ENCODE results near the gene CSNK1A1.
"Not testable (repeated sequence)": the region's sequence is repeated elsewhere in the genome, so short reads cannot be mapped to it uniquely, and the experiment has no call there.

The CSNK1A1 gene

GRCh38 chr5:149445739-149446369 lies 105.4 kb downstream of the CSNK1A1 start:
- TF ChIP-seq CTCF (IDR thresholded peaks at IDR 0.05) (no peak), ZFX (IDR thresholded peaks at IDR 0.05; ENCODE audit: borderline replicate concordance) (no peak)
- peak overlapping the region; percentile 36 for H3K27ac ChIP-seq

- TF ChIP-seq ZFX (IDR thresholded peaks at IDR 0.05; ENCODE audit: borderline replicate concordance) (no peak), CTCF (IDR thresholded peaks at IDR 0.05) (no peak)
- peak overlapping the region; percentile 36 for H3K27ac ChIP-seq
Observed at GRCh38 chr5:149445343-149445738, 105.9 kb downstream of the CSNK1A1 start.

GRCh38 chr5:149444430-149444829 lies 106.8 kb downstream of the CSNK1A1 start:
- H3K27ac ChIP-seq, result not testable (repeated sequence)

- no peak overlapping the region for H3K27ac ChIP-seq
- no peak for TF ChIP-seq CTCF (IDR thresholded peaks at IDR 0.05)
- TF ChIP-seq ZFX (IDR thresholded peaks at IDR 0.05; ENCODE audit: borderline replicate concordance), result no peak
Observed at GRCh38 chr5:149443210-149443609, 108.0 kb downstream of the CSNK1A1 start.

- no peak overlapping the region for H3K27ac ChIP-seq
- TF ChIP-seq ZFX (IDR thresholded peaks at IDR 0.05; ENCODE audit: borderline replicate concordance) (no peak), CTCF (IDR thresholded peaks at IDR 0.05) (peak; percentile 98)
Observed at GRCh38 chr5:149442563-149443182, 108.6 kb downstream of the CSNK1A1 start.

Measured in 22Rv1 (cell line).